Upper lobe of left lung (tissue), 6 donors: ENCODE data around the gene MTCL1. TPM values are rescaled to one million over a fixed set of nuclear protein-coding genes. Genes with fewer than 3 reads are reported as not detected.
A peak's percentile ranks its signal among the peaks of the same experiment; 100 is the strongest.

Experiments
- ATAC-seq, 2 donors: fragments of 200-7000 bp; cut with Tn5 transposase; one replicate each; pipeline ENCODE4 v1.9.1; 2022; ENCODE audit warnings: mild to moderate bottlenecking in 2 of 2, moderate library complexity in 2 of 2; ENCODE audit not compliant: low FRiP score in 2 of 2
- DNase-seq, 2 donors: peaks; one replicate each; pipeline ENCODE4 v3.0.0-alpha.2; 2019 to 2020
- H3K27ac ChIP-seq, 4 donors: fragments of 200-600 bp; sonication (generic); one replicate each; pipeline ENCODE4 v1.5.1; 2016 to 2019
- H3K27me3 ChIP-seq, 4 donors: fragments of 200-600 bp; sonication (generic); one replicate each; pipeline ENCODE4 v1.5.1; 2017 to 2019
- H3K36me3 ChIP-seq, 4 donors: fragments of 200-600 bp; sonication (generic); one replicate each; pipeline ENCODE4 v1.5.1; 2016 to 2019
- H3K4me1 ChIP-seq, 4 donors: fragments of 200-600 bp; sonication (generic); one replicate each; pipeline ENCODE4 v1.5.1; 2018 to 2019
- H3K4me3 ChIP-seq, 4 donors: fragments of 200-600 bp; sonication (generic); one replicate each; pipeline ENCODE4 v1.5.1; 2017 to 2019; ENCODE audit warnings: mild to moderate bottlenecking in 2 of 4, moderate library complexity in 1 of 4
- H3K9me3 ChIP-seq, 4 donors: fragments of 200-600 bp; sonication (generic); one replicate each; pipeline ENCODE4 v1.5.1; 2018 to 2019
- CTCF ChIP-seq, 6 experiments: fragments of 450-650 bp in 4 of 6; fragments of 200-600 bp in 2 of 6; sonication (generic) in 2 of 6; IDR thresholded peaks; one replicate each; pipeline ENCODE4 v1.5.1; 2016 to 2019; ENCODE audit warnings: antibody characterized with exemption in 6 of 6
- EP300 ChIP-seq, 4 donors: sonication (generic); formaldehyde crosslinking; IDR thresholded peaks; one replicate each; pipeline ENCODE4 v1.5.1; 2017; ENCODE audit warnings: antibody characterized with exemption in 4 of 4, control low read depth in 2 of 4
- POLR2A ChIP-seq, 4 donors: fragments of 450-650 bp; IDR thresholded peaks; one replicate each; pipeline ENCODE4 v1.5.1; 2016 to 2017; ENCODE audit warnings: antibody characterized with exemption in 4 of 4, mild to moderate bottlenecking in 2 of 4
- POLR2AphosphoS5 ChIP-seq, 2 donors: sonication (generic); formaldehyde crosslinking; IDR thresholded peaks; one replicate each; pipeline ENCODE4 v1.5.1; 2017; ENCODE audit warnings: antibody characterized with exemption in 2 of 2
- WGBS, 2 donors: methylation state at CpG; one replicate each; pipeline ENCODE4 v1.1.5; 2017 to 2018; 5-methylcytosine and 5-hydroxymethylcytosine counted together
- total RNA-seq, 6 donors: library from RNA; depleted of rRNA in 4 of 6; stranded (reverse); fragments of >200 nt in 4 of 6; gene quantifications; one replicate each; pipeline versions ENCODE4 v1.1.0 to v1.2.1, GENCODE V29; 2016 to 2021
- donor health status: DM: no; HTN: no; CAD: no; lungs with moderate emphysema.
- donor health status: DM: no; HTN: yes; CAD: no; lungs with severe emphysema.

MTCL1 gene
- total RNA-seq, 6 donors from 2014 or later: 4.5 to 17.9 (median 8.1) TPM

- WGBS, 2 donors: 86 to 88% methylated on average over 7 to 11 of the region's 11 CpGs
- no peaks in the 10 kb centered on the region for H3K36me3 ChIP-seq
- TF ChIP-seq POLR2AphosphoS5 (IDR thresholded peaks at IDR 0.05) (no peak), POLR2A (IDR thresholded peaks at IDR 0.05) (no peak), CTCF (IDR thresholded peaks at IDR 0.05) (no peak), EP300 (IDR thresholded peaks at IDR 0.05) (no peak)
- no peak overlapping the region for H3K4me3 ChIP-seq
- no peaks in the 10 kb centered on the region for H3K27me3 ChIP-seq
- H3K4me1 ChIP-seq: no peaks in the 10 kb centered on the region
- DNase-seq (no peak), ATAC-seq (peak in 1 of 2 donors; percentile 12)
- H3K27ac ChIP-seq: no peak overlapping the region
- H3K9me3 ChIP-seq: no peaks in the 10 kb centered on the region
Measured at GRCh38 chr18:8765783-8766463, 60.6 kb downstream of the MTCL1 start.

GRCh38 chr18:8766559-8767293 is 61.4 kb downstream of the MTCL1 start:
- H3K27me3 ChIP-seq: no peaks in the 10 kb centered on the region
- no peak for ATAC-seq
- TF ChIP-seq POLR2AphosphoS5 (IDR thresholded peaks at IDR 0.05): no peak
- no peak for TF ChIP-seq CTCF (IDR thresholded peaks at IDR 0.05)
- TF ChIP-seq EP300 (IDR thresholded peaks at IDR 0.05): no peak
- no peak for TF ChIP-seq POLR2A (IDR thresholded peaks at IDR 0.05)
- DNase-seq: no peak
- H3K36me3 ChIP-seq: no peaks in the 10 kb centered on the region
- H3K4me1 ChIP-seq: no peaks in the 10 kb centered on the region
- no peak overlapping the region for H3K4me3 ChIP-seq
- H3K27ac ChIP-seq: no peak overlapping the region
- H3K9me3 ChIP-seq: no peaks in the 10 kb centered on the region
- whole genome bisulfite sequencing, 2 donors: 100% methylated on average over 2 of the region's 2 CpGs

GRCh38 chr18:8767340-8767739 is 62.0 kb downstream of the MTCL1 start:
- TF ChIP-seq POLR2AphosphoS5 (IDR thresholded peaks at IDR 0.05) (no peak), EP300 (IDR thresholded peaks at IDR 0.05) (no peak), POLR2A (IDR thresholded peaks at IDR 0.05) (no peak), CTCF (IDR thresholded peaks at IDR 0.05) (no peak)
- DNase-seq: no peak
- Histone ChIP-seq H3K27ac (no peak overlapping the region), H3K27me3 (no peaks in the 10 kb centered on the region), H3K36me3 (no peaks in the 10 kb centered on the region), H3K4me1 (no peaks in the 10 kb centered on the region), H3K4me3 (no peak overlapping the region), H3K9me3 (no peaks in the 10 kb centered on the region)
- WGBS, 2 donors: 93 to 96% methylated on average over 4 of the region's 4 CpGs
- no peak for ATAC-seq

GRCh38 chr18:8769509-8770095 is 64.2 kb downstream of the MTCL1 start:
- 80 to 92% methylated on average over 3 of the region's 3 CpGs for WGBS, 2 donors
- DNase-seq (no peak), ATAC-seq (no peak)
- no peaks in the 10 kb centered on the region for H3K27me3 ChIP-seq
- no peaks in the 10 kb centered on the region for H3K4me1 ChIP-seq
- H3K9me3 ChIP-seq: no peaks in the 10 kb centered on the region
- no peaks in the 10 kb centered on the region for H3K36me3 ChIP-seq
- H3K4me3 ChIP-seq: no peak overlapping the region
- TF ChIP-seq POLR2A (IDR thresholded peaks at IDR 0.05) (no peak), EP300 (IDR thresholded peaks at IDR 0.05) (no peak), POLR2AphosphoS5 (IDR thresholded peaks at IDR 0.05) (no peak), CTCF (IDR thresholded peaks at IDR 0.05) (no peak)
- no peak overlapping the region for H3K27ac ChIP-seq
